Endometrial microvascular endothelial cells (primary cell): ENCODE data around the gene RIMS1. TPM values are rescaled to one million over a fixed set of nuclear protein-coding genes. Genes with fewer than 3 reads are reported as not detected.

Experiments used
- in situ Hi-C: cut with HindIII; loops from 2 replicates; pipeline ENCODE4 v1.10.0; 2017; ENCODE audit warnings: low sequenced_read_pairs, low pct_unique_long_range_greater_than_20kb; ENCODE audit errors: inconsistent ontology term
- total RNA-seq: library from RNA; depleted of rRNA; stranded (reverse); fragments of >200 nt; gene quantifications from one replicate; pipeline ENCODE4 v1.2.3, GENCODE V29; 2015; ENCODE audit errors: inconsistent ontology term

Gene RIMS1
- total RNA-seq, 1 donor from 2014 or later, result not detected

DNA sequence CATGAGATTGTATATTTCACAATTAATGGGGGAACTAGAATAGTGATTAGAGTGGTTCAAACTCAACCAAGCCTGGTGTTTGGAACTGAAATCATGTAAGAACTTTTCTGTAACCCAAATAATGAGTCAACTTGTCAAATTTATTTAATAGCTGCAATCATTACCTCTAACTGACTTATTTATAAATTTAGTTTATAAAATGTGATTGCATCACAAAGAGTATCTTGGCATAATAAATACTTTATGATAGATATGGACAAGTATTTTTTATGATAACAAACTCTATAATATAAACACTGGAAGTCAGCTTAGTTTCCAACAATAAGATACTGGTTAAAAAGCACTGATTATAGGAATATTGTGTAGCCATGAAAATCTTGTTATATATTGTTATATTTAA, 319.1 kb downstream of the RIMS1 start:
- in situ Hi-C loops, result no loop called here

DNA sequence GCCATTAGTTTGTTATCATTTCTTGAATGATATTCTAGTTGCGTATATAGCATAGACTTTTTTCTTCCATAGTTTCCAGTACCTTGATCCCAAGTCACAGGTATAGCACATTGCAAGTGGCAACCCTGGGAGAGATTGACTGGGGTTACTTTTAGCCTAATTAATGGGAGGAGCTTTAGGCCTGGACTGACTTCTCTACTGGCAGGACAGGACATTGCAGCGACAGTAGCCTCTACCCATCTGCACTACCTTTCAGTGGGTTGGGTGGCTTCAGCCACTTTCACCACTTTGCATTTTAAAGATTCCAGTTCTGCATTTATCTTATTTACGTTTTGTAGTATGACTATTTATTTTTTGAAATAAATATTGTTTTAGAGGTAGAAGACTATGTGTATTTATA, 320.3 kb downstream of the RIMS1 start:
- in situ Hi-C loops, result no loop called here

DNA sequence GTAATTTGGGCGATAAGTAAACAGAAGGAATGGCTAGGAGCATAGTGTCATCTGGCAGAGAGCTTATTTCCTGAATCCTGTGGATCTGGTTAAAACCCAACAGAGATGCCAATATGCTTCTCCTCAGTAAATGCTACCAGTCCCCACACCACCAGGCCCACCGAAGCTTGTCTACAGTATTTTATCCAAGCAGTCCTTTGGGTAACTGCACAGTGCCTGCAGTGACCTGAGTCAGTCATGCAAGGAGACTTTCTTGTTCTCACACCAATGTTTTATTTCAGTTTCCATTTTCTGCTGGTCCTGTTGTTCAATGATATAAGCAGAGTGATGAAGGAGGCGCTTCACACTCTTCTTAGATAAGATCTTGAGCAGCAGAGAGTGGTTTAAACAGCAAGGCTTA, 326.3 kb downstream of the RIMS1 start:
- in situ Hi-C loops, result no loop called here

DNA sequence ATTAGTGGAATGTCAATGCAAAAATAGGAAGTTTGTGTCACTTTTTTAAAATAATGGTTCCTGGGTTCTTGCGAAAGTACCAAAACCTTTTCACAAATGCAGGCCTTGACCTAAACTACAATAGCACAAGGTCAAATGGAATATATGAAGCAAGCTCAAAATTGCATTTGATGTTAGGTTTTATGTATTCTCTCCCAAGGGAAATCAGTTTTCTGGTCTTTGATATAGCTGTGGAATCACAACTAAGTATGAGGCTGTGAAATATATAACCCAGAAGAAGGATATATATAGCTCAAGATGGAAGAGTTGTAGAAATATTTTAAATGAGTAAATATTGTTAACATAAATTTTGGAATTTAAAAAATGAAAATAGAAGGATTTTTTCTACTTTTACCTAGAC, 327.3 kb downstream of the RIMS1 start:
- in situ Hi-C loops, result no loop called here

DNA sequence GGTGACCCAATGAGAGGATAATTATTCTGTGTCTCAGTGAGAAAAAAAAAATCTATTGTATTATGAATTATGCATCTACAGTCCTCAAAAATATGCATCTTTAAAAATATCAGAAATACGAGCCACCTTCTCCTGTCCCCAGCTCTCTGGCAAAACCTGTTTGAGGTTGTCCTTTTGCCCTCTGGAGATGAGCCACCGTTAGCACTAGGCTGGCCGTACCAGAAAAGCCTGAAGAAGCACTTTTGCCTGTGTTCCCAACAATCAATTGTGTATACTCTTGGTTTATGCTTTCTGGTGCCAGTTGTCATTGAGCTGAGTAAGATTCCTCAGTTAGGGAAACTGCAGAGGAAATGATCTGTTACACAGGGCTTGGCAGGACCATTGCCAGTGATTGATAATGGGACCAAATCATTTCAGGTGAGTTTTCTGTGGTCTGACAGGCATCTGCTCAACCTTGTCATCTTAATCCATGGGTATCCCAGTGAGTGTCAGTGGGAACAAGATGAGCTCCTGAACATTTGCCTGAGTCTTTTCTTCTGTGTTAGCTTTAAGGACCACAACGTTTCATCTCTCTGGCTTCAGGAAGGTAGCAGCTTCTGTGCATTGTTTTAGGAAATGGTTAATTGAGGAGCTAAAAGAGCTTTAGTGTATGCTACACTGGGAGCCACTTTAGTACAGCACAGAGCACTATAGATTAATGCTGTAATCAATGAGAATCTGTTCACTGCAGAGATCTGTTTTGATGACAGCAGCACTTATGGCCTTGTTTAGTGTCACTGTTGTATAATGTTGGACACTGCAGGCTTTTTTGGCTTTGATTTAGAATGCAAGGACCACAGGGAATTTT, 330.1 kb downstream of the RIMS1 start:
- in situ Hi-C loops, result no loop called here

DNA sequence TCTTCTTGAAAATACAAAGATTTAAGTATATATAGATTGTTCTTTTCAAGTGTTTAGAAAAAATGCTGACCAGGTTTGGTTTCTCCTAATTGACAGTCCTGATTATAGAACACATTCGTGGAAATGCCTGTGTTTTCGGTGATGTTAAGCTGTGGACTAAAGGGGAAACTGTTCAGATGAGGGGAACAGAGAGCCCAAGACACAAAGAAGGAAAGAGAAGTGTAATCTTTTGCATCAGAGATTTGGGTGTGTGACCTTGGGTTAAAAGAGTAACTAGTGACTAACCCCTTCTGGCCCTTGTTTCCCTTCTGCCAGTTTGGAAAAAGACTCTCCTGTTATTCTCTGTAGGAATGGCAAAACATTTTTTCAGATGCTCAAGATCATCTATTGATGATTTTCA, 331.3 kb downstream of the RIMS1 start:
- in situ Hi-C loops, result no loop called here

DNA sequence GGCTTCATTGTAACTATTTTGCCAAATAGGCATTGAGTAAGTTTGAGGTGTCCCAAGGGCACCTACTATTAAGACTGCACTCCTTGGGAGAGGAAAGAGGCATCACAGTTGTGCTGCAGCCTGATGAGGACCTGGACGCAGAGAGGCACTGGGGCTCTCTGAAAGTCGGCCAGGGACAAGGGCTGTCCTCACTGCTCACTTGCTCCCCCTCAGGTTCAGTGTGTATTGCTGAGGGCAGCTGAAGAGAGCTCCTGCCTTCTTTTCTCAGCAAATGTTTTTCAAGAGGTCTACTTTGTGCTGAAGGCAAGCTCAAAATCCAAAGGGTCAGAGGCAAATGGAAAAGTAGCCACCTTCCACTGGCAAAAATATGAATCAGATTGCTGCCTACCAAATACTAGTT, 331.8 kb downstream of the RIMS1 start:
- in situ Hi-C loops, result no loop called here

DNA sequence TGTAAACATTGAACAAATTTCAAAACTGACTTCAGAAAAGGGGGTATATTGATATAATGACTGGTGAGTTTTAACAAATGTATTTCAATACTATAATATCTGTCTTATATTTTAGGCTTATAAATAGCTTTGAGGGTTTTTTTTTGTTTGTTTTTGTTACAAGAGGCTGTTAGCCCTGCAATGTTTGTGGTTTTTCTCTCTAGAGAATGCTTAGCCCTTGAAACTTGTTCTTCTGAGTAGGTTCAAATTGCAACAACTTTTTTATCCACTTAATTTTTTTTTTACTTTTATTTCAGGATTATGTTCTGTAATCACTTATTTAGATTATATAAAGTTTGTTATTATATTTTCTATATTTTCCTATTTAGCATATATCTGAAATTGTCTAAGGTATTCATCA, 333.2 kb downstream of the RIMS1 start:
- in situ Hi-C loops, result no loop called here

DNA sequence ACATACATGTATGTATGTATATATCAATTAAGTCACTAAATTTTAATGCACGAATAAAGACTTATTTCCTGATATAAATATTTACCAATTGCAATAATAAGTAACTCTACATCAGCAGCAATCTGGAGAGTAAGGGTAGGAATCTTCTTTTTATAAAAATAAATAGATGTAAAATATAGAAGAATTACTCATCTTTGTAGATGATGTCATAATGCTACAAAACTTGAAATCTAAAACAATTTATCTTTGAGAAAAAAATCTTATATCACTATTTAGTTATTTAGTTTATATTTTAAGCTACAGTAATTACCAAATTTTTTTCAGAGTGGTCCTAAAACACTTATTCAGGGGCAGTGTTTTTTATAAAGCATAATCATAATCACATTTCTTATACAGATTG, 351.7 kb downstream of the RIMS1 start:
- in situ Hi-C loops, result no loop called here

DNA sequence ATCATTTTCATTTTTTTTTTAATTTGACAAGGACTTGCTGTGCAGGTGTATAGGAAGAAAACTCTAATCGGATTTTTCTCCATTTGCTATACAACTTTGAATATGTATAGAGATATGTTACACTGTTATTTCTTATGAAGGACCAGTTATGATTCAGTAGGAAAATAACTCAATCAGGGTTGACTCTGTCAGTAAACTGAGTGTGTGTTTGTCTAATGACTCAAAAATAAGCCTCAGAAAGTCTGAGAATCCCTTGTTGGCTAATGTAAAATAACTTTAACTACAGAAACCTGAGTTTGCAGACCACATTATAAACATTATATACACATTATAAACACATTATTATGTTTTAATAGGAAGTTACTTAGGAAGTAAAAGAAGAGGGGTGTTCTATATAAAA, 352.6 kb downstream of the RIMS1 start:
- in situ Hi-C loops, result no loop called here

DNA sequence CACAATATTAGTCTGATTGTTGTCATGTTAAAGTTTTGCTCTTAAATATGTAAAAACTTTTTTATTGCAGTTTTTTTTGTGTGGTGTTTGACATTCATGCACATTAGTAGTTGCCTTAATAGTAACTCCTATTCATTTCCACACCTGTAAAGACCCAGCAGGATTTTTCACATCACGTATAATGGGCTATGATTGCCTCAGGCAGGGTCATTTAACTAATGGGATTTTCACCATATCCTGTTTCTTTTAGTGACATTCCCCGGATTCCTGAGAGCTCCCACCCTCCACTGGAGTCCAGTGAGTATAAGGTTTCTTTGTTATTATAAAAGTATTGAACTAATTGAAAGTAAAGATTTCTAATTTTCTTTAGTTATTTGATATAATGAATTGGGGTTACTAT, 359.2 kb downstream of the RIMS1 start:
- in situ Hi-C loops, result no loop called here

DNA sequence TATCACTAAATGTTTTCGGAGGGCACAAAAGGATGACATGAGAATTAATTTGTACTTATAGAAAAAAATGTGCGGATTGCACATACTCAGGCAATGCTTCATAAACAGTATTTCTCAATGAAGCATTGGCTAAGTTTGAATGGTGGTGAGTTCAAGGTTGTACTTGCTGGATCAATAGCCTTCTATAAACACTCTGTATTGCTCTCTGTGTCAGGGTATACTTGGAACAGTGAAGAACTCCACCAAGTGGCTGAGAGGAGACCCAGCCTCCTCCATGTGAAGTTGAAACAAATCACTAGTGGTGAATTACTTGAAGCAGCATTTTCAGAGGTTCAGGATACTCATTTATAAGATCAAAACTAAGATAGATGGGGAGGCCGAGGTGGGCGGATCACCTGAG, 360.6 kb downstream of the RIMS1 start:
- in situ Hi-C loops, result no loop called here

DNA sequence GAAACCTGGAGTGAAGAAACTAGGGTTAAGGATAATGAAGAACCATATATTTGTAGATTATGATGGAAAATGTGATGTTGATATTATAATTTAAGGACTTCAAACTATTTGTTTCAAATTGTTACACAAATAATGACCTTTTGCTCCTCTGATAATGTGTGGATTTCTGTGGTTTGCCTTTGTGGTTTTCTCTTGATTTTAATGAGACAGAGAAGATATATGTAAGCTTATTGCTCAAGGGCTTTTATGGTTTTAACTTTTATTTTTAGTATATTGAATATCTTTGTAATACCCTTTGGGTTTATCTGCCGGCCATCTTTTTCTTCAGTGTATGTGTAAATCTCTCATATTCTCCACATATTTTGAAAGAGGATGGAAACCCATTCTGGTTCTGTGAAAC, 362.3 kb downstream of the RIMS1 start:
- in situ Hi-C loops, result no loop called here

DNA sequence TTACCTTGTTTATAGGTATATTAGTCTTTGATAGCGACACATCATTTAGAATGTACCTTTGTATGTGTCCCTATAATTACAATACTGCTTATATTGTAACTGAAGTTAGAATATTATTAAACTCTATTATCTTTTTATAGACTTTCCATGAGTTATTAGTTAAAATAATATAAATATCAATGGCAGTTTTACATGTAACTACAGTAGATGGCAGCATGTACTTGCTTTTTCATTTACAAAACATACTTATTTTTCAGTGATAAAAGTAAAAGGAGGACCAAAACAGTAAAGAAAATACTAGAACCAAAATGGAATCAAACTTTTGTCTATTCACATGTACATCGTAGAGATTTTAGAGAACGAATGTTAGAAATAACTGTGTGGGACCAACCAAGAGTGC, 364.3 kb downstream of the RIMS1 start:
- in situ Hi-C loops, result no loop called here

DNA sequence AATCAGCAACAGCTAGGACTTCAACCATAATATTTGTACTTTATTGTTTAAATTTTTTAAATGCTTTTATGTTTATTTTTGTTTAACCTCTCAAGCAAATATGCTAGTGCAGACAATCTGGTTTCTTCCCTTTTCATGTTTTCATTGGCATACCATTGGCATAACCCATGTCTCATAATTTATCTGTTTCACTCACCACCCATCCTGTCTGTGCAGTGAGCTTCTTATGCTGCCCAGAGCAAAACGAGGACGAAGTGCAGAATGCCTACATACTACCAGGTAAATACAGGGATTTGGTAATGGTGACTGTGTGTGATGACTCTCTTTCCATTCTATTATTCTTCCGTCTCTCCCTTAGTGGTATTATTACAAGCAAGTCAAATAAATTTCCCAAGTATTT, 374.1 kb downstream of the RIMS1 start:
- in situ Hi-C loops, result no loop called here

DNA sequence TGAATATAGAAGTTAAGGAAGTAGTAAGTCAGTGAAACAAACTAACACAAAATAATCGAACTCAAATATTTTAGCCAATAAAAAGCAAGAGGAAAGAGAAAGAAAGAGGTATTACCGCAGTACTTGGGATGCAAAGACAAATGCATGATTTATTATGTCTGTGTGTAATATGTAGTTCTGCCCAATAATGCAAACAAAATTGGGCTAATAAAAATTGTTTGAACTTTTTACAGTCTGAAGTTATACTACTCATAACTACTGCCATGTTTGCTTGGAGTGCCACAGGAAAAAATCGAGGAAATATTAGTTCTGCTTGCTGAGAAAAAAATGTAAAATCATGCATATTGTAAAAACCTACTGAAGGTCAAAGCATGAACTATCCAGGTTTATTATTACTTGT, 375.2 kb downstream of the RIMS1 start:
- in situ Hi-C loops, result no loop called here

DNA sequence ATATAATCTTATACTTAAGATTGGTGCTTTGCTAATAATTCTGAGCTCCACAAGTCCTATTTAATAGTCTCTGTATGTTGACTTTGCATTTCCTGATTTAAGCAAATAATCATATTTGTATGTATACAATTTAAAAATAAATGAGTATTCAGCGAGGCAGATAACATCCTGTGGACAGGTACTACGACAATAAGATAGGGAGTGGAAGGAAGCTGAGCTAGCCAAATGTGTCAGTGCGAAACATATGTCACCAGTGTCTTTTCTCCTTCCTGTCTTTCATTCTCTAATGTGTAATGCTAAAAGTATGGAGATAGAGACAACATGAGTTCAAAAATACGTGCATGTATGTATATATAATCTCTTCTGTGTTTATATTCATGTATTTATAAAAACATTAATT, 375.9 kb downstream of the RIMS1 start:
- in situ Hi-C loops, result no loop called here

DNA sequence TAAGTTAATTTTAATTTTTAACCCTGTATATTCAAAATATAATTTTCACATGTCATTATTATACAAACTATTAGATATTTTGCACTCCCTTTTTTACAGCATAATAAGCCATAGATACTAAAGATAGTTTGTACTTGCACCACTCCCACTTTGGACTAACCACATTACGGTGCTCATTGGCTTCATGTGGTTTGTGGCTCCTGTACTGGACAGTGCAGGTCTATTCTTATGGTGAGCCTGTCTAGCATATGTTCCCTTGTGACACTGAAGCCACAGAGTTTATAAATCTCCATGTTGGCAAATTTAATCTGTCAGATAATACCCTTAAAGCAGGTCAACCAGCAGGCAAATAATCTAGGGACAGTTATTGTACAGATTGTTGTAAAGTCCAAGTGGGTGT, 381.1 kb downstream of the RIMS1 start:
- in situ Hi-C loops, result no loop called here

DNA sequence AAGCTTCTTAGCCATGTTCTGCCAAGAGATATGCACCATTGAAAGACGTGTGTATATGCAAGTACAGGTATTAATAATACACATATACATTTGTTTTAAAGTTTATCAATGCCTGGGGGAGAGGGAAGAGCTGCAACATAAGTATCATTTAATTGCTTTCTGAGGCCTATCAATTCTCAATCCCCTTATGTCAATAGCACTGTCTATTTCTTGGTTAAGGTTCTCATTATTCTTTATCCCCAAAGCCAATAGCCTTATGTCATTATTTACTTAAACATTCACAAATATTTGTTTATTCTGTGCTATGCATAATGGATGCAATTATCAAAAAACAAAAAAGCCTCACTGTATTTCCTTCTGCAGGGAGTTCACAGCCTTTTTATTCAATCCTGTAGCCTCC, 385.2 kb downstream of the RIMS1 start:
- in situ Hi-C loops, result no loop called here

DNA sequence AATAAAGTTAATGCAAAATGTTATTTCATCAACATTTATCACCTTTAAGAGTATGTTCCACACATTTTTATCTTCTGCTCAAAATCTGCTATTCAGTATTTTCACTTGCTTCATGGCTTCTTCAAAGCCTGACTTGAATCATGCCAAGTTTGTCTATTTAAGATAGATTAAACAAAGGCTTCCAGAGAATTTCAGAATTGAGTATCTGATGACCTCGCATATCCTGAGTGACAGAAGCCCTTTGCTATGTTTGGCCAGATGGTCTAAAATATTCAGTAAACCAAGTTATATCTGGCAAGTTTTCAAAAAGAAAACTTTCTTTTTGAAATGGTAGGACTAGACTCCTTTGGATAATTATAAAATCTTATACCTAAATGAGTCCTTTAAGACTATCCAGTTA, 386.6 kb downstream of the RIMS1 start:
- in situ Hi-C loops, result no loop called here

DNA sequence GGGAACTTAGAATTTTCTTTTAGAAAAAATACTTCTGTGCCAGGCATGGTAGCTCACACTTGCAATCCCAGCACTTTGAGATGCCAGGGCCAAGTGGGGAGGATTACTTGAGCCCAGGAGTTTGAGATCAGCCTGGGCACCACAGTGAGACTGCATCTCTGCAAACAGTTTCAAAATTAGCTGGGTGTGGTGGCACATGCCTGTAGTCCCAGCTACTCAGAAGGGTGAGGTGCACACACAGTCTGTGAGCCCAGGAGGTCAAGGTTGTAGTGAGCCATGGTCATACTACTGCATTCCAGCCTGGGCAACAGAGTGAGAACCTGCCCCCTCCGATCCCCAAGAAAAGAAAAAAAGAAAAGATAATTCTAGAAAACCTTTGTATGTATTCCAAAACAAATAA, 389.5 kb downstream of the RIMS1 start:
- in situ Hi-C loops, result no loop called here
